GM18505 (cell line): ENCODE results near the gene USP34.
"Not testable (repeated sequence)": the region's sequence is repeated elsewhere in the genome, so short reads cannot be mapped to it uniquely, and the experiment has no call there.

ENCODE experiments used
- ATAC-seq: cut with Tn5 transposase; IDR thresholded peaks from one replicate; pipeline ENCODE4 v1.9.1; 2021; ENCODE audit not compliant: unreplicated experiment
- POLR2A ChIP-seq: IDR thresholded peaks from 4 replicates; pipeline ENCODE4 v1.6.1; 2011; ENCODE audit warnings: borderline replicate concordance; ENCODE audit not compliant: insufficient read depth, insufficient read length; ENCODE audit errors: extremely low read depth

USP34 gene

GRCh38 chr2:61404438-61404837 lies 66.4 kb downstream of the USP34 start:
- TF ChIP-seq POLR2A = no peak
- ATAC-seq = no peak

GRCh38 chr2:61398413-61398812 lies 72.5 kb downstream of the USP34 start:
- ATAC-seq = no peak
- no peak for TF ChIP-seq POLR2A

- ATAC-seq = no peak
- no peak for TF ChIP-seq POLR2A
These were observed 74.9 kb downstream of the USP34 start for GRCh38 chr2:61396005-61396404.

GRCh38 chr2:61387588-61387987 lies 83.3 kb downstream of the USP34 start:
- ATAC-seq = not testable (repeated sequence)

- ATAC-seq = not testable (repeated sequence)
These were observed 90.0 kb downstream of the USP34 start for GRCh38 chr2:61380882-61381197.

GRCh38 chr2:61380056-61380881 lies 90.6 kb downstream of the USP34 start:
- no peak for ATAC-seq
- no peak for TF ChIP-seq POLR2A

- TF ChIP-seq POLR2A = no peak
- no peak for ATAC-seq
These were observed 91.4 kb downstream of the USP34 start for GRCh38 chr2:61379521-61379920.

GRCh38 chr2:61378281-61378680 lies 92.6 kb downstream of the USP34 start:
- TF ChIP-seq POLR2A = no peak
- ATAC-seq = no peak

- ATAC-seq = no peak
- TF ChIP-seq POLR2A = no peak
These were observed 93.8 kb downstream of the USP34 start for GRCh38 chr2:61377046-61377445.

- ATAC-seq = no peak
These were observed 94.7 kb downstream of the USP34 start for GRCh38 chr2:61376211-61376610.

GRCh38 chr2:61371027-61371426 lies 99.9 kb downstream of the USP34 start:
- no peak for ATAC-seq
- no peak for TF ChIP-seq POLR2A

More at GRCh38 chr2:61376211-61376610, 94.7 kb downstream of the USP34 start:
- TF ChIP-seq POLR2A = no peak

- ATAC-seq = no peak
- no peak for TF ChIP-seq POLR2A
These were observed 101.9 kb downstream of the USP34 start for GRCh38 chr2:61368687-61369665.

GRCh38 chr2:61367177-61367576 lies 103.7 kb downstream of the USP34 start:
- ATAC-seq = no peak
- no peak for TF ChIP-seq POLR2A

GRCh38 chr2:61363580-61363979 lies 107.3 kb downstream of the USP34 start:
- no peak for TF ChIP-seq POLR2A
- no peak for ATAC-seq

GRCh38 chr2:61362873-61363272 lies 108.0 kb downstream of the USP34 start:
- TF ChIP-seq POLR2A = no peak
- no peak for ATAC-seq

- ATAC-seq = no peak
- no peak for TF ChIP-seq POLR2A
These were observed 109.8 kb downstream of the USP34 start for GRCh38 chr2:61361068-61361467.
